RWPE1 (cell line): ENCODE data around the gene GSPT1.

ENCODE experiments used
- CTCF ChIA-PET: fragments of 350-600 bp; sonication (Branson Sonifier 250); formaldehyde crosslinking; extraction: SDS; loops from one replicate; lab custom pipeline; 2021; lab: Yijun Ruan, JAX
- POLR2A ChIA-PET: fragments of 400-600 bp; formaldehyde crosslinking; extraction: SDS; loops from one replicate; lab custom pipeline; 2020; ENCODE audit warnings: antibody characterized with exemption; ENCODE audit not compliant: low non-redundant PET; lab: Yijun Ruan, JAX
- DNase-seq: peaks from one replicate; pipeline ENCODE4 v3.0.0; 2012; ENCODE audit warnings: low spot score
- H3K27ac ChIP-seq: fragments of 450-650 bp; 2 replicates; pipeline ENCODE4 v1.5.1; 2017
- TF ChIP-seq, protein P1 (sequence below): fragments of 450-650 bp; conservative IDR thresholded peaks from 2 replicates; pipeline ENCODE4 v1.5.1; 2017; ENCODE audit warnings: low read depth, mild to moderate bottlenecking

The GSPT1 gene

DNA sequence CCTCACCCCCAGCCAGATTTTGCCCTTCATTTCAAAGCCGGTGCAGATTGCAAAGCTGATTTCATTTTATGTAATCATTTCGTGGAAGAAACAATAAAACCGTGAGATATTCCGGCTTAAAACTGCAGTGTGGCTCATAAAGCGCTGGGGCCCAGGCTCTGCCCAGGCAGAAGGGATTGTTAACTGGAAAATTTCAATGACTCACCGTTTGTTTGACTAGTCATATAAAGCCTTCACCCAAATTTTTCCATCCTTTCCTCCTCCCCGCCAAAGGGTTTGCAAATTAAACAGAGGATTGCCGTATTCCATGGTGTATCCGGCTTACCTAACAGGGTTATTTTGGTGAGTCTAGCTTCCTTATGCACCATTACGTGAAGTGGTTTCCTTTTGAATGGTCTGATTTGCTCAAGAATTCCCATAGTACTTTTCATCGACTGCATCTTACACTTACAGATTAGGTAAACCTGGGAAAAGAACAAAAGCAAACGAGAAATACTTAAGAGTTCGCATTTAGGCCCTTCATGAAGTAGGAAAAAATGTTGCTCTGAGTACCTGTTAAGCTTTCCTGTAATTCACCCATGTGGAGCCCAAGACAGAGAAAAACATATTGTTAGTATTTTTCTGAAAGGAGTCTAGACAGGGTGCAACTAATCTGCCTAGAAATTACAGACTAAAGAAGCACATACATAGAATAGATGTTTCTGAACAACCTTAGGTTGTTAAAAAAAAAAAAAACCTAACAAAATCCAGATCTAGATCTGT, 949 bp upstream of the GSPT1 start:
- TF ChIP-seq, protein P1, sequence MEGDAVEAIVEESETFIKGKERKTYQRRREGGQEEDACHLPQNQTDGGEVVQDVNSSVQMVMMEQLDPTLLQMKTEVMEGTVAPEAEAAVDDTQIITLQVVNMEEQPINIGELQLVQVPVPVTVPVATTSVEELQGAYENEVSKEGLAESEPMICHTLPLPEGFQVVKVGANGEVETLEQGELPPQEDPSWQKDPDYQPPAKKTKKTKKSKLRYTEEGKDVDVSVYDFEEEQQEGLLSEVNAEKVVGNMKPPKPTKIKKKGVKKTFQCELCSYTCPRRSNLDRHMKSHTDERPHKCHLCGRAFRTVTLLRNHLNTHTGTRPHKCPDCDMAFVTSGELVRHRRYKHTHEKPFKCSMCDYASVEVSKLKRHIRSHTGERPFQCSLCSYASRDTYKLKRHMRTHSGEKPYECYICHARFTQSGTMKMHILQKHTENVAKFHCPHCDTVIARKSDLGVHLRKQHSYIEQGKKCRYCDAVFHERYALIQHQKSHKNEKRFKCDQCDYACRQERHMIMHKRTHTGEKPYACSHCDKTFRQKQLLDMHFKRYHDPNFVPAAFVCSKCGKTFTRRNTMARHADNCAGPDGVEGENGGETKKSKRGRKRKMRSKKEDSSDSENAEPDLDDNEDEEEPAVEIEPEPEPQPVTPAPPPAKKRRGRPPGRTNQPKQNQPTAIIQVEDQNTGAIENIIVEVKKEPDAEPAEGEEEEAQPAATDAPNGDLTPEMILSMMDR: 0 out of 2 replicates have a peak, but pooled peaks have one; percentile 8
- ChIA-PET POLR2A (no interaction called here), CTCF (interaction anchor here (0.6 to 2.1 kb wide), 3 partner anchors 43 to 151 kb away, joined by 3 to 9 read pairs (median 4); no protein-coding TSS in a partner anchor)
- DNase-seq: peak; percentile 74
- peak overlapping the region; percentile 87 for H3K27ac ChIP-seq

- TF ChIP-seq, protein P1: no peak
- CTCF ChIA-PET: interaction anchor here (2.1 kb wide), 1 partner anchor 153 kb away, joined by 9 read pairs; no protein-coding TSS in a partner anchor
- H3K27ac ChIP-seq: peak overlapping the region; percentile 87
- POLR2A ChIA-PET: interaction anchor here (0.7 kb wide), 1 partner anchor 56 kb away, joined by 5 read pairs; no protein-coding TSS in a partner anchor
- no peak for DNase-seq
Observed at GRCh38 chr16:11915114-11915643, 577 bp downstream of the GSPT1 start.

GRCh38 chr16:11914210-11915113, 1.3 kb downstream of the GSPT1 start:
- TF ChIP-seq, protein P1: no peak
- ChIA-PET CTCF (interaction anchor here (2.1 kb wide), 1 partner anchor 154 kb away, joined by 9 read pairs; no protein-coding TSS in a partner anchor), POLR2A (no interaction called here)
- no peak for DNase-seq
- H3K27ac ChIP-seq: peak overlapping the region; percentile 87

GRCh38 chr16:11913425-11914079, 2.2 kb downstream of the GSPT1 start:
- TF ChIP-seq, protein P1: no peak
- no peak for DNase-seq
- CTCF ChIA-PET: interaction anchor here (0.5 kb wide), 1 partner anchor 65 kb away, joined by 3 read pairs; no protein-coding TSS in a partner anchor
- H3K27ac ChIP-seq: no peak overlapping the region
- POLR2A ChIA-PET: no interaction called here

- TF ChIP-seq, protein P1: no peak
- CTCF ChIA-PET: interaction anchor here (0.7 kb wide), 1 partner anchor 15 kb away, joined by 3 read pairs; no protein-coding TSS in a partner anchor
- H3K27ac ChIP-seq: peak overlapping the region; percentile 41
- no peak for DNase-seq
- POLR2A ChIA-PET: no interaction called here
Observed at GRCh38 chr16:11909653-11910545, 5.9 kb downstream of the GSPT1 start.
